Hepatocyte (in vitro differentiated cells): ENCODE results near the gene ZNF697. TPM values are rescaled to one million over a fixed set of nuclear protein-coding genes. Genes with fewer than 3 reads are reported as not detected.

Experiments used
- DNase-seq: peaks from one replicate; pipeline ENCODE4 v3.0.0-alpha.2; 2016; ENCODE audit warnings: low spot score
- H2AFZ ChIP-seq: fragments of 200-600 bp; sonication (generic); 2 replicates; pipeline ENCODE4 v1.6.0; 2016; ENCODE audit warnings: antibody characterized with exemption, mild to moderate bottlenecking
- H3K27ac ChIP-seq: fragments of 200-600 bp; sonication (generic); 2 replicates; pipeline ENCODE4 v1.5.1; 2016; ENCODE audit warnings: mild to moderate bottlenecking
- H3K27me3 ChIP-seq: fragments of 200-600 bp; sonication (generic); 2 replicates; pipeline ENCODE4 v1.6.1; 2016
- H3K36me3 ChIP-seq: fragments of 200-600 bp; sonication (generic); replicated peaks from 2 replicates; pipeline ENCODE4 v1.5.1; 2016; ENCODE audit warnings: low read depth; ENCODE audit not compliant: insufficient read depth
- H3K4me1 ChIP-seq: fragments of 200-600 bp; sonication (generic); 2 replicates; pipeline ENCODE4 v1.5.1; 2016; ENCODE audit warnings: mild to moderate bottlenecking, moderate library complexity; ENCODE audit not compliant: insufficient read depth
- H3K4me2 ChIP-seq: fragments of 200-600 bp; sonication (generic); 2 replicates; pipeline ENCODE4 v1.6.0; 2016
- H3K4me3 ChIP-seq: fragments of 200-600 bp; sonication (generic); 2 replicates; pipeline ENCODE4 v1.5.1; 2016; ENCODE audit warnings: mild to moderate bottlenecking
- H3K79me2 ChIP-seq: fragments of 200-600 bp; sonication (generic); 2 replicates; pipeline ENCODE4 v1.6.0; 2017; ENCODE audit warnings: mild to moderate bottlenecking
- H3K9me2 ChIP-seq: fragments of 200-600 bp; sonication (generic); replicated peaks from 2 replicates; pipeline ENCODE4 v1.6.0; 2017; ENCODE audit warnings: mild to moderate bottlenecking; ENCODE audit not compliant: insufficient read depth
- H3K9me3 ChIP-seq: fragments of 200-600 bp; sonication (generic); 2 replicates; pipeline ENCODE4 v1.5.1; 2016; ENCODE audit warnings: low read depth, mild to moderate bottlenecking
- H4K20me1 ChIP-seq: fragments of 200-600 bp; sonication (generic); 2 replicates; pipeline ENCODE4 v1.6.0; 2016; ENCODE audit warnings: mild to moderate bottlenecking; ENCODE audit not compliant: insufficient read depth, poor library complexity, severe bottlenecking
- CTCF ChIP-seq: fragments of 200-600 bp; sonication (generic); IDR thresholded peaks from 2 replicates; pipeline ENCODE4 v1.5.1; 2016; ENCODE audit warnings: antibody characterized with exemption, mild to moderate bottlenecking; ENCODE audit not compliant: poor library complexity
- EZH2 ChIP-seq: fragments of 200-600 bp; sonication (generic); IDR thresholded peaks from 2 replicates; pipeline ENCODE4 v1.6.1; 2016; ENCODE audit warnings: antibody characterized with exemption, mild to moderate bottlenecking, borderline replicate concordance
- EZH2phosphoT487 ChIP-seq: fragments of 200-600 bp; sonication (generic); IDR thresholded peaks from one replicate; pipeline ENCODE4 v1.6.1; 2018; ENCODE audit warnings: antibody characterized with exemption, mild to moderate bottlenecking, low read depth, moderate library complexity; ENCODE audit not compliant: unreplicated experiment, severe bottlenecking
- WGBS: methylation state at CpG from one replicate; pipeline ENCODE4 v1.1.6; 2016; ENCODE audit warnings: low lambda C conversion rate; ENCODE audit errors: missing lambda C conversion rate; 5-methylcytosine and 5-hydroxymethylcytosine counted together
- polyA plus RNA-seq: library from polyadenylated mRNA; unstranded; fragments of >200 nt; fragmentation: Nextera tagmentation; extraction: Ambion mirVana; gene quantifications from 2 replicates; pipeline ENCODE4 v1.2.1, GENCODE V29; 2016
- total RNA-seq: library from RNA; depleted of rRNA; stranded (reverse); fragments of >200 nt; gene quantifications from 2 replicates; pipeline ENCODE4 v1.2.3, GENCODE V29; 2014

ZNF697 gene
- total and polyA plus RNA-seq, 2 experiments from 2014 or later = 0.58 to 7.5 TPM

- no peak overlapping the region for H3K4me2 ChIP-seq
- WGBS = 94% methylated on average over 2 of the region's 2 CpGs
Observed at GRCh38 chr1:119670898-119671297, 22.8 kb upstream of the ZNF697 start.

GRCh38 chr1:119667173-119667572 lies 19.1 kb upstream of the ZNF697 start:
- H3K4me1 ChIP-seq = no peaks in the 10 kb centered on the region
- 99% methylated on average over 6 of the region's 6 CpGs for WGBS

More at GRCh38 chr1:119670898-119671297, 22.8 kb upstream of the ZNF697 start:
- Histone ChIP-seq H3K4me1 (peaks cover 8% of the 10 kb centered on the region), H2AFZ (no peak overlapping the region), H3K9me3 (no peaks in the 10 kb centered on the region), H4K20me1 (no peaks in the 10 kb centered on the region), H3K27ac (no peak overlapping the region), H3K4me3 (no peak overlapping the region), H3K9me2 (no peaks in the 10 kb centered on the region), H3K36me3 (no peaks in the 10 kb centered on the region), H3K27me3 (no peaks in the 10 kb centered on the region), H3K79me2 (no peaks in the 10 kb centered on the region)
- TF ChIP-seq EZH2phosphoT487 = no peak
- TF ChIP-seq CTCF = no peak
- TF ChIP-seq EZH2 = no peak
- DNase-seq = no peak

GRCh38 chr1:119664067-119664466 lies 16.0 kb upstream of the ZNF697 start:
- H3K79me2 ChIP-seq = no peaks in the 10 kb centered on the region
- no peak overlapping the region for H2AFZ ChIP-seq
- 80% methylated on average over 5 of the region's 5 CpGs for WGBS
- DNase-seq = no peak
- H3K4me1 ChIP-seq = peaks cover 10% of the 10 kb centered on the region
- H3K9me3 ChIP-seq = no peaks in the 10 kb centered on the region
- H3K36me3 ChIP-seq = no peaks in the 10 kb centered on the region
- H3K4me3 ChIP-seq = no peak overlapping the region
- no peak overlapping the region for H3K27ac ChIP-seq
- H3K4me2 ChIP-seq = no peak overlapping the region
- H4K20me1 ChIP-seq = no peaks in the 10 kb centered on the region
- H3K9me2 ChIP-seq = no peaks in the 10 kb centered on the region
- no peak for TF ChIP-seq CTCF
- TF ChIP-seq EZH2 = no peak
- no peak for TF ChIP-seq EZH2phosphoT487
- no peaks in the 10 kb centered on the region for H3K27me3 ChIP-seq

More at GRCh38 chr1:119667173-119667572, 19.1 kb upstream of the ZNF697 start:
- Histone ChIP-seq H4K20me1 (no peaks in the 10 kb centered on the region), H2AFZ (no peak overlapping the region), H3K4me3 (no peak overlapping the region), H3K27ac (no peak overlapping the region), H3K9me3 (no peaks in the 10 kb centered on the region), H3K9me2 (no peaks in the 10 kb centered on the region), H3K4me2 (no peak overlapping the region), H3K27me3 (no peaks in the 10 kb centered on the region), H3K79me2 (no peaks in the 10 kb centered on the region), H3K36me3 (no peaks in the 10 kb centered on the region)
- DNase-seq = no peak
- TF ChIP-seq EZH2 (no peak), EZH2phosphoT487 (no peak), CTCF (no peak)

GRCh38 chr1:119662034-119662437 lies 14.0 kb upstream of the ZNF697 start:
- Histone ChIP-seq H3K36me3 (no peaks in the 10 kb centered on the region), H3K4me1 (peaks cover 10% of the 10 kb centered on the region), H2AFZ (no peak overlapping the region), H3K27me3 (no peaks in the 10 kb centered on the region), H3K4me2 (no peak overlapping the region), H3K9me2 (no peaks in the 10 kb centered on the region), H3K9me3 (no peaks in the 10 kb centered on the region), H3K27ac (peak overlapping the region; percentile 67), H4K20me1 (no peaks in the 10 kb centered on the region), H3K79me2 (no peaks in the 10 kb centered on the region), H3K4me3 (no peak overlapping the region)
- no peak for DNase-seq
- no peak for TF ChIP-seq EZH2phosphoT487
- no peak for TF ChIP-seq CTCF
- TF ChIP-seq EZH2 = no peak
- 25% methylated on average over 3 of the region's 3 CpGs for WGBS
